ENCODE results near the gene CROCC2. TPM values are rescaled to one million over a fixed set of nuclear protein-coding genes. Genes with fewer than 3 reads are reported as not detected.

Gene CROCC2
- total and polyA plus RNA-seq, 7 donors: under 0.01 to 0.09 TPM; not detected in 5

GRCh38 chr2:240947176-240947575 is 41.0 kb downstream of the CROCC2 start:
- 75 to 85% methylated on average over 6 of the region's 6 CpGs for WGBS, 2 donors
- H3K4me1 ChIP-seq: no peaks in the 10 kb centered on the region
- TF ChIP-seq POLR2A (IDR thresholded peaks at IDR 0.05) (no peak), POLR2AphosphoS5 (IDR thresholded peaks at IDR 0.05) (no peak), EP300 (IDR thresholded peaks at IDR 0.05) (no peak), CTCF (IDR thresholded peaks at IDR 0.05) (no peak)
- H3K36me3 ChIP-seq: no peaks in the 10 kb centered on the region
- no peaks in the 10 kb centered on the region for H3K9me3 ChIP-seq
- no peak overlapping the region for H3K27ac ChIP-seq
- no peak overlapping the region for H3K4me3 ChIP-seq
- DNase-seq: peak; percentile 13
- intact Hi-C loops (cut with DNase I): no loop called here
- no peaks in the 10 kb centered on the region for H3K27me3 ChIP-seq

- peak; percentile 57 for DNase-seq
- TF ChIP-seq POLR2AphosphoS5 (IDR thresholded peaks at IDR 0.05) (no peak), POLR2A (IDR thresholded peaks at IDR 0.05) (no peak), EP300 (IDR thresholded peaks at IDR 0.05) (no peak), CTCF (IDR thresholded peaks at IDR 0.05) (no peak)
- intact Hi-C loops (cut with DNase I): no loop called here
- H3K9me3 ChIP-seq: no peaks in the 10 kb centered on the region
- H3K4me3 ChIP-seq: no peak overlapping the region
- H3K27me3 ChIP-seq: no peaks in the 10 kb centered on the region
- H3K36me3 ChIP-seq: no peaks in the 10 kb centered on the region
- H3K27ac ChIP-seq: no peak overlapping the region
- no peaks in the 10 kb centered on the region for H3K4me1 ChIP-seq
- 83 to 89% methylated on average over 7 of the region's 7 CpGs for WGBS, 2 donors
Observed at GRCh38 chr2:240947607-240948006, 41.5 kb downstream of the CROCC2 start.

GRCh38 chr2:240948086-240948485 is 42.0 kb downstream of the CROCC2 start:
- no peaks in the 10 kb centered on the region for H3K36me3 ChIP-seq
- TF ChIP-seq POLR2AphosphoS5 (IDR thresholded peaks at IDR 0.05) (no peak), POLR2A (IDR thresholded peaks at IDR 0.05) (no peak), EP300 (IDR thresholded peaks at IDR 0.05) (no peak), CTCF (IDR thresholded peaks at IDR 0.05) (no peak)
- no peak overlapping the region for H3K27ac ChIP-seq
- H3K27me3 ChIP-seq: no peaks in the 10 kb centered on the region
- H3K4me3 ChIP-seq: no peak overlapping the region
- 93 to 94% methylated on average over 8 of the region's 8 CpGs for WGBS, 2 donors
- H3K4me1 ChIP-seq: no peaks in the 10 kb centered on the region
- H3K9me3 ChIP-seq: no peaks in the 10 kb centered on the region
- DNase-seq: peak; percentile 34
- intact Hi-C loops (cut with DNase I): no loop called here

- Histone ChIP-seq H3K4me3 (no peak overlapping the region), H3K4me1 (no peaks in the 10 kb centered on the region), H3K27ac (no peak overlapping the region), H3K36me3 (no peaks in the 10 kb centered on the region), H3K27me3 (no peaks in the 10 kb centered on the region), H3K9me3 (no peaks in the 10 kb centered on the region)
- TF ChIP-seq POLR2A (IDR thresholded peaks at IDR 0.05) (no peak), EP300 (IDR thresholded peaks at IDR 0.05) (no peak), CTCF (IDR thresholded peaks at IDR 0.05) (no peak), POLR2AphosphoS5 (IDR thresholded peaks at IDR 0.05) (no peak)
- DNase-seq: peak; percentile 48
- intact Hi-C loops (cut with DNase I): no loop called here
- 79 to 83% methylated on average over 23 of the region's 23 CpGs for WGBS, 2 donors
Observed at GRCh38 chr2:240948905-240949790, 43.0 kb downstream of the CROCC2 start.

All from sigmoid colon (tissue), 7 donors.